ENCODE results near the gene CERK. TPM values are rescaled to one million over a fixed set of nuclear protein-coding genes. Genes with fewer than 3 reads are reported as not detected.

CERK gene
- total and polyA plus RNA-seq, 2 of the 13 experiments (the other 11 are each of a cell fraction or from before 2014, with no cell fraction given) = 40.3 to 41.9 TPM

DNA sequence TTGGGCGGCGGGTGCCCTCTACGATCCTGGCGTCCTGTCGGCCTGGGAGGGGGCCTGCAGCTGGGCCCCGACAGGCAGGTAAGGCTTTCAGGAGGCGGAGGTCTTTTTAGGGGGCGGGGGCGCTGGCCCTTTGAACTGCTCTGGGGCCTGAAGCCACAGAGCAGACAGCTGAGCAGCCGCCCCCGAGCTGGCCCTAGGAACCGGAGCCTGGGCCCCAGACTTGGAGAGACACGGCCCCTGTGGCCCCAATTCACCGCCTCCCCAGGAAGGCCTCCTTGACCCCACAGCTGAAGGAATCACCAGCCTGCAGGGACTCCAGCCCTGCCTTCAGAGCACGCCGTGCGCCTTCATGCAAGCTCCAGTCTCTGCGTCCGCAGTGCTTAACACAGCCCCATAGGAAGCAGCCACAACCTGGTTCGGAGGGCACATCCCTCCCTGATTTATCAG lies 618 bp upstream of the CERK start (continued):
- TF ChIP-seq PHF21A (CRISPR knock-in tag; IDR thresholded peaks at IDR 0.05) = peak; percentile 39; the same call in 1 of the 2 replicates
- no peak for TF ChIP-seq ZNF143 (CRISPR knock-in tag; IDR thresholded peaks at IDR 0.05)
- no peak for TF ChIP-seq ZNF768 (CRISPR knock-in tag; IDR thresholded peaks at IDR 0.05)
- TF ChIP-seq THAP11 (CRISPR knock-in tag; IDR thresholded peaks at IDR 0.05) = peak; percentile 16; the same call in 1 of the 2 replicates
- no peak for TF ChIP-seq ZSCAN30 (CRISPR knock-in tag; IDR thresholded peaks at IDR 0.05)
- TF ChIP-seq ZNF138 (CRISPR knock-in tag; IDR thresholded peaks at IDR 0.05; ENCODE audit: low read depth) = no peak
- TF ChIP-seq ZMAT3 (CRISPR knock-in tag; conservative IDR thresholded peaks at IDR 0.05) = peak; percentile 18; the same call in 1 of the 2 replicates
- TF ChIP-seq ZNF713 (CRISPR knock-in tag; IDR thresholded peaks at IDR 0.05) = no peak
- TF ChIP-seq ZNF235 (CRISPR knock-in tag; IDR thresholded peaks at IDR 0.05; ENCODE audit: borderline replicate concordance) = no peak
- no peak for TF ChIP-seq ISL2 (CRISPR knock-in tag; IDR thresholded peaks at IDR 0.05)
- no peak for TF ChIP-seq ZNF430 (CRISPR knock-in tag; IDR thresholded peaks at IDR 0.05)
- TF ChIP-seq TAF1 (CRISPR knock-in tag; IDR thresholded peaks at IDR 0.05) = no peak
- TF ChIP-seq, protein P1, sequence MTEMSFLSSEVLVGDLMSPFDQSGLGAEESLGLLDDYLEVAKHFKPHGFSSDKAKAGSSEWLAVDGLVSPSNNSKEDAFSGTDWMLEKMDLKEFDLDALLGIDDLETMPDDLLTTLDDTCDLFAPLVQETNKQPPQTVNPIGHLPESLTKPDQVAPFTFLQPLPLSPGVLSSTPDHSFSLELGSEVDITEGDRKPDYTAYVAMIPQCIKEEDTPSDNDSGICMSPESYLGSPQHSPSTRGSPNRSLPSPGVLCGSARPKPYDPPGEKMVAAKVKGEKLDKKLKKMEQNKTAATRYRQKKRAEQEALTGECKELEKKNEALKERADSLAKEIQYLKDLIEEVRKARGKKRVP (CRISPR knock-in tag; IDR thresholded peaks at IDR 0.05) = no peak
- TF ChIP-seq RBFOX2 (IDR thresholded peaks at IDR 0.05; ENCODE audit: low read depth, low read length) = 0 out of 2 replicates have a peak, but pooled peaks have one; percentile 10
- TF ChIP-seq, protein P2, sequence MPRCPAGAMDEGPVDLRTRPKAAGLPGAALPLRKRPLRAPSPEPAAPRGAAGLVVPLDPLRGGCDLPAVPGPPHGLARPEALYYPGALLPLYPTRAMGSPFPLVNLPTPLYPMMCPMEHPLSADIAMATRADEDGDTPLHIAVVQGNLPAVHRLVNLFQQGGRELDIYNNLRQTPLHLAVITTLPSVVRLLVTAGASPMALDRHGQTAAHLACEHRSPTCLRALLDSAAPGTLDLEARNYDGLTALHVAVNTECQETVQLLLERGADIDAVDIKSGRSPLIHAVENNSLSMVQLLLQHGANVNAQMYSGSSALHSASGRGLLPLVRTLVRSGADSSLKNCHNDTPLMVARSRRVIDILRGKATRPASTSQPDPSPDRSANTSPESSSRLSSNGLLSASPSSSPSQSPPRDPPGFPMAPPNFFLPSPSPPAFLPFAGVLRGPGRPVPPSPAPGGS (CRISPR knock-in tag; IDR thresholded peaks at IDR 0.05) = peak; percentile 12; the same call in 1 of the 2 replicates
- no peak for TF ChIP-seq ARNTL (CRISPR knock-in tag; IDR thresholded peaks at IDR 0.05)
- TF ChIP-seq THYN1 (CRISPR knock-in tag; IDR thresholded peaks at IDR 0.05; ENCODE audit: borderline replicate concordance, low read depth) = no peak
- TF ChIP-seq POLR2A (IDR thresholded peaks at IDR 0.05; ENCODE audit: insufficient read depth in 1 of 2, low read depth in 2 of 2, low read length in 2 of 2) = no peak
- TF ChIP-seq, protein P3, sequence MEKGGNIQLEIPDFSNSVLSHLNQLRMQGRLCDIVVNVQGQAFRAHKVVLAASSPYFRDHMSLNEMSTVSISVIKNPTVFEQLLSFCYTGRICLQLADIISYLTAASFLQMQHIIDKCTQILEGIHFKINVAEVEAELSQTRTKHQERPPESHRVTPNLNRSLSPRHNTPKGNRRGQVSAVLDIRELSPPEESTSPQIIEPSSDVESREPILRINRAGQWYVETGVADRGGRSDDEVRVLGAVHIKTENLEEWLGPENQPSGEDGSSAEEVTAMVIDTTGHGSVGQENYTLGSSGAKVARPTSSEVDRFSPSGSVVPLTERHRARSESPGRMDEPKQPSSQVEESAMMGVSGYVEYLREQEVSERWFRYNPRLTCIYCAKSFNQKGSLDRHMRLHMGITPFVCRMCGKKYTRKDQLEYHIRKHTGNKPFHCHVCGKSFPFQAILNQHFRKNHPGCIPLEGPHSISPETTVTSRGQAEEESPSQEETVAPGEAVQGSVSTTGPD (CRISPR knock-in tag; IDR thresholded peaks at IDR 0.05) = no peak
- no peak for TF ChIP-seq KDM3A (CRISPR knock-in tag; IDR thresholded peaks at IDR 0.05; ENCODE audit: low read depth)
- 0 out of 2 replicates have a peak, but pooled peaks have one; percentile 23 for TF ChIP-seq ARNT2 (CRISPR knock-in tag; IDR thresholded peaks at IDR 0.05; ENCODE audit: low read depth)
- no peak for TF ChIP-seq GPN1 (CRISPR knock-in tag; IDR thresholded peaks at IDR 0.05; ENCODE audit: borderline replicate concordance)
- no peak for TF ChIP-seq MTF1 (CRISPR knock-in tag; IDR thresholded peaks at IDR 0.05)
- no peak for TF ChIP-seq ZNF501 (CRISPR knock-in tag; IDR thresholded peaks at IDR 0.05)
- TF ChIP-seq TAF15 (IDR thresholded peaks at IDR 0.05; ENCODE audit: low read depth, low read length, poor library complexity, severe bottlenecking) = no peak
- TF ChIP-seq REPIN1 (CRISPR knock-in tag; IDR thresholded peaks at IDR 0.05; ENCODE audit: borderline replicate concordance, low read depth) = no peak
- no peak for TF ChIP-seq ZNF282 (IDR thresholded peaks at IDR 0.05; ENCODE audit: partially characterized antibody)
- no peak for TF ChIP-seq PTBP1 (IDR thresholded peaks at IDR 0.05; ENCODE audit: low read depth, low read length, poor library complexity, severe bottlenecking)
- no peak for TF ChIP-seq NFATC3 (CRISPR knock-in tag; IDR thresholded peaks at IDR 0.05)
- TF ChIP-seq ZNF883 (CRISPR knock-in tag; IDR thresholded peaks at IDR 0.05; ENCODE audit: not compliant biosample characterization) = no peak
- no peak for TF ChIP-seq ELF4 (CRISPR knock-in tag; IDR thresholded peaks at IDR 0.05; ENCODE audit: borderline replicate concordance)

All from HepG2 (cell line).